HK-2 (cell line): ENCODE measurements around the gene AEN.

Source experiments
- DNase-seq: peaks from one replicate; pipeline ENCODE4 v3.0.0-alpha.2; 2018; ENCODE audit not compliant: unreplicated experiment

The AEN gene

GRCh38 chr15:88649753-88650551, 28.8 kb downstream of the AEN start:
- no peak for DNase-seq

DNA sequence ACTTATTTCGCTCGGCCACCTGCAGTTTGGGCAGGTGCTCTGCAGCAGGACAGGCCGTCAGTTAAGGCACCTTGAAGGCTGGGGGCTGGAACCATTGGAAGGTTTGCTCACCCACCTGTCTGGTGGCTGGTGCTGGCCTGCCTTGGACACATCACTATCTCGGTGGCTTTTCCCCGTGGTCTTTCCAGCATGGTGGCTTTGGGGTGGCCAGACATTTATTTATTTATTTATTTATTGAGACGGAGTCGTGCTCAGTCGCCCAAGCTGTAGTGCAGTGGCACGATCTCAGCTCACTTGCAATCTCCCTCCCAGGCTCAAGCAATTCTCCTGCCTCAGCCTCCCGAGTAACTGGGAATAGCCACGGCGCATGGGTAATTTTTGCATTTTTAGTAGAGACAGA, 29.4 kb downstream of the AEN start:
- DNase-seq = no peak

- no peak for DNase-seq
These were observed 30.1 kb downstream of the AEN start for GRCh38 chr15:88651136-88651732.

GRCh38 chr15:88651971-88652370, 30.8 kb downstream of the AEN start:
- DNase-seq = no peak

DNA sequence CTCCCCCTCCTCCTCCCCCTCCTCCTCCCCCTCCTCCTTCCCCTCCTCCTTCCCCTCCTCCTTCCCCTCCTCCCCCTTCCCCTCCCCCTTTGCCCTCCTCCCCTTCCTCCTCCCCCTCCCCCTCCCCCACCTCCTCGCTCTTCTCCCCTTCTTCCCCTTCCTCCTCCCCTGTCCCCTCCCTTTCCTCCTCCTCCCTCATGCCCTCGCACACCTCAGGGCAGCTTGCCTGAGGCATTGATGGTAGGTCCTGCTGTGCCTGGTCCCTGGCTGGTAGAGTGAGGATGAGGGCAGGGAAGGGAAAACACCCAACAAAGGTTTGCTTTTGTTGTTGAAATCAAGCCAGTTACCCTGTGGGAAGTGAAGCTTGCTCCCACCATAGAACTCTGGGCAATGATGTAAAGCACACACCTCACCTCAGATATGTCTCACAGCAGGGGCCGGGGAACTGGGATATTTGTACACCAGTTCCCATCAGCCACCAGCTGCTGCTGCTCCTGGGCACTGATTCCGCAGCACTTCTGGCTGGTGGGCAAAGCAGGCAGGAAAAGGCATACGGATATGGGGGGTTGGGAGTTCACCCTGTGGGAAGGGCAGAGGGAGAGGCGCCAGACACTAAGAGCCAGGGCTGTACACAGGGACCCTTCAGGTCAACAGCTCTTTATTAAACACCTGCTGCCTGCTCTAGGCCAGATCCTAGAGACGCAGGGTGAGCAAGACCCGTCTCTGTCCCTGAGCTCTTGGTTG, 31.5 kb downstream of the AEN start:
- DNase-seq = no peak

DNA sequence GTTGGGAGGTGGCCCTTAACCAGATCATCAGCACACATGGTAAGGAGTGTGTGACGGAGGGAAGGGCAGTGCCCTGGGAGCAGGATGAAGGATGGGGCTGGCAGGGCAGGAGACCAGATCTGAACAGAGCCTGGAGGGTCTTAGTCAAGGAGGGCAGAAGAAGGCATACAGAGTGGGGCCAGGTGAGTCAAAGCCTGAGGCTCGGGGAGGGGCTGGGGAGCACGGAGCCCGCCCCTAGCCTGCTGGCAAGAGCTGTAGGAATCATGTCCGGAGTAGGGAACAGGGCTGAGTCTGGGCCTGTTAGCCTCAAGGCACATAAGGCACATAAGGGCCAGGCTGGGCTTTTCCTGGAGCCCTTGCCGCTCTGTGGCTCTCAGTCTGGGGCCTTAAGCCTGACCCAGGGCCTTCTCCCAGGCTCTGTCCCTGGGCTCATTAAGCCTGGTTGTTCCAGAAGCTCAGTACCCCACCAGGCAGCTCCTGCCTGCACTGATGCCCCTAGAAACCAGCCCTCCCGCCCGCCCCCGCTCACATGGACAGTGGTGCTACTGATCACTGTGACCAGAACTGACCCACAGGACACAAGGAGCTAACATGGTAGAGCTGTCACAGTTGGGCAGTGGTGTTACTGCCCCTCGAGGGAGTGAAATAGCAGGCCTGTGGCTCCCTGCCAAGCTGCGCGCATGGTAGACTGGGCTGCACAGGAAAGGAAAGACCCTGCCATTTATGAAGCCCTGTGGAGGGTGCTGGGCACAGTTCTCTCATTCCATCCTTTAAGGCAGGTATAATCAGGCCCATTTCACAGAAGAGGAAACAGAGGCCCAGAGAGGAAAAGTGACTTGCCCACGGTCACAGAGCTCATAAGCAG, 32.3 kb downstream of the AEN start:
- DNase-seq = no peak

DNA sequence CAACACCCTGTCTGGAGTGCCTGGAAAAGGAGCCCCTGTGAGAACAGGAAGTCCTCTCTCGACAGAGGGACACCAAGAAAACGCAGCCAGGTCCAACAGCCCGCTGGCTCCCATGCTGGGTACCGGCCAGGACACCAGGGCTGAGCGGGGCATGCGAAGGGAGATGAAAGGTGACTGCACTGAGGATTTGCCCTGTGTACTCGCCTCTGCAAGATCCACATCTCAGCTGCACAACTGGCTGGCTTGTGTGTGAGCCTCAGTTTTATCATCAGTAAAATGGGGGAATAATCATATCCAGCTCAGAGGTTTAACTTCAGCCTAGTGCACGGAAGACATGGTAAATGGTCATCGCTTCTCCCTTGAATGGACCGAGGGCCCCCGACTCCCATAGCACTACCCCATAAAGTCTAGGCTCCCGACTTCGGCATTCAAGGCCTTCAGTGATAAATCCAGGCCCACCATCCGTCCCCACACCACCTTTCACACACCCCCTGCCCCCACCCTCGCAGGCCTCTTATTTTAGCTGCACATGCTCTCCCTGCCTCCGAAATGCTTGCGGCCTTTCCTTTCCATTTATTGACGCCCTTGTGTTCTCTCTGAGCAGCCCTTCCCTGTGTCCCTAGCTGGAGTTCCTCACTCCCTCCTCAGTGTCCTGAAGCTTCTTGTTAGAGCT, 33.4 kb downstream of the AEN start:
- DNase-seq = no peak

DNA sequence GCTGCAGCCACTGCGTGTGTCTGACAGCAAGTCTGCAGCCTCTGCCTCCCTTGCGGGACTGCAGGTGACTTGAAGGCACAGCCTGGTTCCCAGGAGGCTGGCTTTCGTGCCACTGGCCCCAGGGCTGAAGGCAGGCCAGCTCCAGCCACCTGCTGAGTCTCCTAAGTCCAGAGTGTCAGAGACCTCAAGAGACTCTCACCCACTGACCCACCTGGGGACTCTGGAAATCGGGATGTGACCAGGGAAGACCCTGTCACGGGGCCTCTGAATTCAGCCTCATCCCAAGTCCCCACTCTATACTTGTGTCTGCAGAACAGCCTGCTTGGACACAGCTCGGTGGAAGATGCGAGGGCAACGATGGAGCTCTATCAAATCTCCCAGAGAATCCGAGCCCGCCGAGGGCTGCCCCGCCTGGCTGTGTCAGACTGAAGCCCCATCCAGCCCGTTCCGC, 34.0 kb downstream of the AEN start:
- DNase-seq = no peak

DNA sequence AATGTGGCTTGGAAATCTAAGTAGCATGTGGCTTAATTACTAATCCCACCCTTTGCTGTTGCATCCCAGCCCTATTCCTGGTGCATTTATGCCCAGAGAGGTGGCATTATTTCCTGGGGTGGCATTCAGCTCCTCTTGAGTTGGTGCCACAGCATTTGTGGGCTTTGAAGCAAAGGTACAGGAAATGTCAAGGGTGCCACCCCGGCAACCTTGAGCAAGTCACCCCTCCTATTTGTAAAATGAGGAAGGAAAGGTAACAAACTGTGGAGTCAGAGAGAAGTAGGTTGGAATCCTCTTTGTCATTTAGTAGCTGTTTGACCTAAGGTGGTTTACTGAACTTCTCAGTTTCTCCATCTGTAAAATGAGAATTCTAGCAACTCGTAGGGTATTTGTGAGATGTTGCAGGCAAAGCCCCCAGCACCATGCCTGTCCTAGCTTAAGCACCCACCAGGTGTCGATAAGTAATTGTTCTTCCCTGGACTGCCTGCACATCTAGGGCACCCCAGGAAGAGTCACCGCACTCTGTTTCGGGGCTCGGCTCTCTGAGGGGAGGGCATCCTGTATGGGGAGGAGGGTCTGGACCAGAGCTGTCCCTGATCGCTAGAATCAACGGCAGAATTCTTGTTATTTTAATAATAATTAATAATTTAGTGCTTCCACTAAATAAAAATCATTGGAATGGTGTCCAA, 34.8 kb downstream of the AEN start:
- no peak for DNase-seq

- DNase-seq = no peak
These were observed 35.7 kb downstream of the AEN start for GRCh38 chr15:88656760-88657221.

- no peak for DNase-seq
These were observed 36.4 kb downstream of the AEN start for GRCh38 chr15:88657326-88658069.

GRCh38 chr15:88658070-88658965, 37.2 kb downstream of the AEN start:
- DNase-seq = no peak

GRCh38 chr15:88658972-88659931, 38.1 kb downstream of the AEN start:
- DNase-seq = no peak

DNA sequence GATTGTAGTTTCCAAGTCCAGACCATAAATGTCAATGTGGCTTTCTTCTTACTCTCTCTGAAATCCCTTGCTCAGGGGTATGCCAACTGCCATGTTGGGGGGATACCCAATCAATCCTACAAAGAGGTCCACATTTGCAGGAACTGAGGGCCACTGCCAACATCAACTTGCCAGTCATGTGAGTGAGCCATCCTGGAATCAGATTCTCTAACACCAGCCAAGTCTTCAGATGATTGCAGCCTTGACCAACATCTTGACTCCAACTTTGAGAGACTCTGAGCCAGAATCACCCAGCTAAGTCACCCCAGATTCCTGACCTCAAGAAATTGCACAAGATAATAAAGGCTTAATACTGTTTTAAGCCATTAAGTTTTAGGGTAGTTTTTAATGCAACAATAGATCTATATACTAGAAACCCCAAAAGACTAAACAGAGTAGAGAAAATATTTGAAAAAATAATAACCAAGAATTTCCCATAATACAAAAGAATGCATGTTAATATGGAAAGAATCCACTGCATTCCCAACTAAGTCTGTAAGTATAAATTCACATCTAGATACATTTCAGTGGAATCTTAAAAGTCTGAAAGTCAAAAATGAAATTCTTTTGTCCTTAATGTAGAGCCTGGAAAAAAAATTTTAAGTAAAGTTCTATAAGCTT, 40.0 kb downstream of the AEN start:
- no peak for DNase-seq

GRCh38 chr15:88661761-88662556, 40.8 kb downstream of the AEN start:
- DNase-seq = no peak

DNA sequence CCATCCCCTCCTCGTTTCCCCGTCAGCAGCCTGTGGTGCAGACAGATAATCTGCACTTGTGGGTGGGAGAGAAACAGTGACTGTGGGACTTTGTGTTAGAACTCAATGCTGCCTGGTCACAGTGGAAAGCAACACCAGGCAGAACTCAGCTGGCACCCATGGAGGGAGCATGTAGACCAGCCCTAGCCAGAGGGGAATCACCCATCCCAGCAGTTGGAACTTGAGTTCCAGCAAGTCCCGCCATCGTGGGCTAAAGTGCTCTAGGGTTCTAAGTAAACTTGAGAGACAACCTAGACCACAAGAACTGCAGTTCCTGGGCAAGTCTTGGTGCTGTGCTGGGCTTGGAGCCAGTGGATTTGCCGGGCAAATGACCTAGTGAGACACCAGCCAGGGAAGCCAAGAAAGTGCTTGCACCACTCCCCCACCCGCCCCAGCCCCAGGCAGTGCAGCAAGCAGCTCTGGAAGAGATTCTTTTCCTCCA, 42.0 kb downstream of the AEN start:
- DNase-seq = no peak
